Right hindlimb (tissue), 1 donor: Measurements from ENCODE around the gene GPRIN2.
A peak's percentile ranks its signal among the peaks of the same experiment; 100 is the strongest.

ENCODE experiments used
- DNase-seq: peaks from one replicate; pipeline ENCODE4 v3.0.0-alpha.2; 2018

The GPRIN2 gene

DNA sequence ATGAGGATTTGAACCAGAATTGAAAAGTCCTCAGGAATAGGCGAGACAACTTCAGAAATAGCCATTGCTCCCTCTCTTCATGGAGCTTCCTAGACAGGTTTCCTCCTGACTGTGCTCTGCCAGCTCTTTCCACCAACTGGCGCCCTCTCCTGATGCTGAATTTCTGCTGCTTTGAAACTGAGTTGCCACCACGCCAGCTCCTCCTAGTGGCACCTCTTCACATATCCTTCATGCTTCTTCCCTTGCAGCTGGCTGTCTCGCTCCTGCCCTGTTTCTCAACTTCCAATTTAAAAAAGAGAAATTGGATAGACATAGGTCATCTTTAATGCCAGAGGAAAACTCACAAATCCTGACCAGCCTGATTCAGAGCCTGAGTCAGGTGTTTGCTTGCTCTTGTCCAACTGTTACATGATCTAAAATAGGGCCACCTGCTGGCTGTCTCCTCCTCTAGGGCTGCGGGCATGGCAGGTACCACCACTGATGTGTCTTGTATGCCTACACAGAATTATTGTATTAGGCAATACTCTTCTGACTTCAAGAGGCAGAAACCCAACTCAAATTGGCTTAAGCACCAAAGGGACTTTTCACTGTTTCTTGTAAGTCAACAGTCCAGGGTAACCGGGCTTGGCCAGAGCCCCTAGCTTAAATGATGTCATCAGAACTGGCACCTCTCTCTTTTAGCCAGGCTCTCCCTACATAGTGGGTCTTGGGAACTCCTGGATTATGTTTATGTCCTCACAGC, 9.3 kb upstream of the GPRIN2 start:
- peak; percentile 72 for DNase-seq

DNA sequence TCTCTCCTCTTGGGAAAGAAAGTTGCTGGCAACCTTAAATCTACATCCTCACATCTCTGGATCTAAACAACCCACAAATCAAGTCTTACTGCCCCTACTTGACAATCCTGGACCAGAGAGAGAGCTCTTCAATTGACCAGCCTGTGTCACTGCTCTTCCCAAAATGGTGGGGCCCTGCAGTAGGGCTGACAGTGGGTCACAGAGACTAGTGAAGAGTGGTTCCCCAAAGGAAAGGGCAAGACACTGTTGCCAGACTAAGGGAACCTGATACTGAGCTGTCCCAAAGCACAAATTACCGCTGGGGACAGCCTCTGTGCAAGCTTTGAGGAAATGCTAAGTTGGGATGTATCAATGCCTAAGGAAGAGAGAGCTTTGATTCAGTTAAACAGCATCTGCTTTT, 4.5 kb upstream of the GPRIN2 start:
- no peak for DNase-seq

DNA sequence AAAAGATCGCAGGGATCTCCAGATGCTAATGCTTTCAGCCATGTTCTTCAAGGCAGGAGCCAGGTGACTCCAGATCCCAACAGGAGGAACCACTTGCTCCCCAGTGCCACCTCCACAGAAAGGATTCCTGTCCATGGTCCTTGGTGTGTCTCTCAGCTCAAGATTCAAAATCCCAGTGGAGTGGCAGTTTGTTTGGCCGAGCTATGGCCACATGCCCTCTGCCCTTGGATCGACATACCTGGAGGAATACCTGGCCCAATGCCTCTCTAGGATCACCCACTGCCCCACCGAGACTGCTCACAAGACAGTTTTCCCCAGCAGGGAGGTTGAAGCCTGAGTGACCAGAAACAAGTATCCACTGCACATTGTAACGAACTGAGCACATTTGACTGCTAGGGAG, 3.9 kb upstream of the GPRIN2 start:
- DNase-seq = peak; percentile 10

GRCh38 chr10:46559231-46559671, 2.8 kb upstream of the GPRIN2 start:
- DNase-seq = peak; percentile 12

DNA sequence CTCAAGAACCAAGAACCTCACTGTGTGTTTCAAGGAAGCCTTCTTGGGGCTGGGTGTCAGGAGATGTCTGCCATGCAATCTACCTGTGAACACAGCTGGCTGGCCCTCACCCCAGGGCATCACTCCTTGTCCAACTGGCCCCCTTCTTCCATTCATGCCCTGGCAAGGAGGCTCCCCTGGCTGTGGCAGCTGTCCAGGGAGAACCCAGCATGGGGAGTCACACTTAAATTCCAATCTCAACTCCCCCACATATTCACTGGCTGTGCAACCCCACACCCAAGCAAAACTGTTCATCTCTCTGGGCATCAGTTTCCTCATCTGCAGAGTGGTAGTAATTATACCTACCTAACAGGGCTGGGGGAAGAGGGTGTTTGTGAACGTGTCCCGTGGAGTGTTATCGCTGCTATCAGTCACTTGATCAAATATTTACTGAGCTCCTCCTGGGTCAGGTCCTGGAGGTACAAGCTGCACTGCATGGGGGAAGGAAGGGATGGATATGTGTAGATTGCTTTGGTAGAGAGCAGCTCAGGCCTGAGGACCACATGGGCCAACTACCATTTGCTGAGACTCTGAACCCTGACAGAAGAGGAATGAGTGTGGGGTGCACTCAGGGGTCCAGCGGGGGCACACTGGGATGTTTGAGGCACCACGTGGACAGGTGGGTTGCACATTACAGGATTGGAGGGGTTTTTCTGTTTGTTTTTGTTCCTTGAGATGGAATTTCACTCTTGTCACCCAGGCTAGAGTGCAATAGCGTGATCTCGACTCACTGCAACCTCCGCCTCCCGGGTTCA, 2.1 kb upstream of the GPRIN2 start:
- peak; percentile 14 for DNase-seq

- DNase-seq = no peak
Observed at GRCh38 chr10:46558122-46558391, 1.6 kb upstream of the GPRIN2 start.

DNA sequence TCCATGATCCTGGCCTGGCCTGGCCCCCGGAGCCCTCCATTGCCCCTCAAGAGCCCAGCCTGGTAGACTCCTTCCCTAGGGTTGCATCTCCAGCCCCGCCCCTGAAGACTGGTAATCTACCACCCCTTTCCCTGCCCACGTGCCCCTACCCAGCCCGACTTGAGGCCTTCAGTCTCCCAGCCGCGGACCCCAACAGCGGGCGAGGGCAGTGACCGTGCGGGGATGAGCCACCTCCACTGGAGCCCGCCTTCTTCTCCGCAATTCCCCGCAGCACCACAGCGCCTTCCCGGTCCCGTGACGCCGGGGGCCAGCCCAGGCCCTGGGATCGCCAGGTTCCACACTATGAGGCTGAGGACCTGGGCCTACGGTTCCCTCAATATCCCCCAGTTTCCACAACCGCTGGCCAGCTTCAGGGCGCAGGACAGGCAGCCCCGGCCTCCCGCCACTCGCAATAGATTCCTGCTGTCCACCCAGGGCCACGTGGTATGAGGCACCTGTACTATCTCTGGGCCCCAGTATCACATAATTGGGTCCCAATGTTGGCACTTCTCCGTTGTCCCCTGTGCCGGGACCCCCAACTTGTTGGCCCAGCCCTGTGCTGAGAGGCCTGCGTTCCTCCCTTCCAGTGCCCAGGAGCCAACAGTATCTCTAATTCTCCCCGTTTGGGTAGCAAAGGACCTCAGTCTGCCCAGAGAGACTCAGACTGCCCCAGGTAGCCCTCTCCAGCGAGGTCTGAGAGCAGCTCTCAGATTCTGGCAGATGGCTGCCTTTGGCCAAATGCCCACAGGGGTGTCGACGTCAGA, 1.1 kb upstream of the GPRIN2 start:
- DNase-seq = peak; percentile 30

- peak; percentile 57 for DNase-seq
Observed at GRCh38 chr10:46555713-46556514, 544 bp downstream of the GPRIN2 start.

DNA sequence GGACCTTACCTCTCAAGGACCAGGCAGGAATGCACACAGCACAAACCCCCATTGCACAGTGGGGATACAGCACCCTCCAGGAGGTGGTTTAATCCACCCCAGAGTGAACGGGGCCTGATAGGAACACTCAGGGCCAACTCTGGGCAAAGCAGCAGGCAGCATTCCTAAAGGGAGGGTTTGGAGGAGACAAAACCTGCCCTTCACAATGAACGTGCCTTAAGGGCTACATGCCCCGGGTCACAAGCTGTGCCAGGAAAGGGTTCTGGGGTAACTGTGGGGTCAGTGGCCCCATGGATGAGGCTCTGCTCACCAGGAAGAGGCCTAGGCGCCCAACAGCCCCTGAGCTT, 1.1 kb downstream of the GPRIN2 start:
- no peak for DNase-seq

DNA sequence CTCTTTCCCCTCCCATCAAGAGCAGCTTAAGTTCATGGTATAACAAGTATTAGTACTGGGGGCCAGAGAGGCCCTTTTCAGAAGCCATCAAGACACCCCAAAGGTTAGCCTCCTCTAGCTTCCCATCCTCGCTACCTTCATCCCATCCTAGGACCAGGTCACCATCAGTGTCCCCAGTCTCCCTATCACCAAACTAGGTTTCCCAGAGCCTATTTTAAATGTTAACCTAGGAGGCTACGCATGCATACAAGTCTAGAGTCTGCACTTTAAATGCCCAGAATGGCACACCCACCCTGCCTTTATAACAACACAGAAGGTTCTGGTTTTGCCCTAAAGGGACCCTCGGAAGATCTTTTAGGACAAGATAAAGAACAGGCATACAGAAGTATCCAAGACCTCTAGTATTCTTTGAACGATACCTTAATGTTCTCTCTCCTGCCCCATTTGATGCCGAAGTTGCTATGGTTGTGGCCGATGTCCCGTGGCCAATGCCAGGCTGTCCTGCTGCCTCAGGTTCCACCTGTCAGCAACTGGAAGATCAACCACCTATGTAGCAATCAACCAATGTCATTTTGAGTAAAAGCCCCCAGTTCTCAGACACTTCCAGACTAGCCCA, 2.2 kb downstream of the GPRIN2 start:
- DNase-seq = no peak

GRCh38 chr10:46553238-46554049, 3.0 kb downstream of the GPRIN2 start:
- peak; percentile 34 for DNase-seq

- peak; percentile 51 for DNase-seq
Observed at GRCh38 chr10:46552526-46553237, 3.8 kb downstream of the GPRIN2 start.

DNA sequence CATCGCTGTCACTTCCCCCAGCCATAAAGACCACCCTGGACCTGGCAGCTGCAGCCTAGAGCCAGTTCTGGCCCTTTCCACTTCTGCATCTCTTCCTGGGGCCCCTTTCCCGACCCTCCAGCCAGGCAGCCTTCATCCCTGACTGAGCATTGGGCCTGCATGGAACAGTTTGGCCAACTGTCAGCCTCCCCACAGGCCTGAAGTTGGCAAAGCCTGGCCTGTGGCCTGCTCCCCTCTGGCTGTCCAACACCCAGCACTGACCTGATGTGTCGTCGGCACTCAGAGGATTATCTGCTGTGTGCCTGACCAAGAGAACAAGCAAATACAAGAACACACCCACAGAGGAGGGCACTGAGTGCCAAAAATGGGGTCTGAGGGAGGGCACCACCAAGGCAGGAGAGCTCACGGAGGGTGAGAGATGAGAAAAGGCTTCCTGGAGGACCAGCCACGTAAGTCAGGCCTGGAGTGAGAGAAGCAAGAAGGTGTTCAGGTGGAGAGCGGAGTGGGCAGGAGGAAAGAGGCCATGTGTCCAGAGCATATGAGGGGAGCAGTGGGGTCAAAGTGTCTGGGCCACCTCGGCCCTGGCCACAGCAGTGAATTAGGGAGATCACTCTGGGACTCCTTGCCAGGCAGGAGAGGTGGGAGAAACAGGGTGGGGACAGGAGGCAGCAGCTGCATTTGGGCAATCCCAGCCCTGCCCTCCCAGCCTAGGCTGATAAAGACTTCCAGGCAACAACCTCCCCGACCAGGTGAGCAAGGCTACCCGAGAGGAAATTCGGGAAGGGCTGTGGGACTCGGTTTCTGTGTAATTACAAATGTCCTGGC, 4.5 kb downstream of the GPRIN2 start:
- peak; percentile 30 for DNase-seq

DNA sequence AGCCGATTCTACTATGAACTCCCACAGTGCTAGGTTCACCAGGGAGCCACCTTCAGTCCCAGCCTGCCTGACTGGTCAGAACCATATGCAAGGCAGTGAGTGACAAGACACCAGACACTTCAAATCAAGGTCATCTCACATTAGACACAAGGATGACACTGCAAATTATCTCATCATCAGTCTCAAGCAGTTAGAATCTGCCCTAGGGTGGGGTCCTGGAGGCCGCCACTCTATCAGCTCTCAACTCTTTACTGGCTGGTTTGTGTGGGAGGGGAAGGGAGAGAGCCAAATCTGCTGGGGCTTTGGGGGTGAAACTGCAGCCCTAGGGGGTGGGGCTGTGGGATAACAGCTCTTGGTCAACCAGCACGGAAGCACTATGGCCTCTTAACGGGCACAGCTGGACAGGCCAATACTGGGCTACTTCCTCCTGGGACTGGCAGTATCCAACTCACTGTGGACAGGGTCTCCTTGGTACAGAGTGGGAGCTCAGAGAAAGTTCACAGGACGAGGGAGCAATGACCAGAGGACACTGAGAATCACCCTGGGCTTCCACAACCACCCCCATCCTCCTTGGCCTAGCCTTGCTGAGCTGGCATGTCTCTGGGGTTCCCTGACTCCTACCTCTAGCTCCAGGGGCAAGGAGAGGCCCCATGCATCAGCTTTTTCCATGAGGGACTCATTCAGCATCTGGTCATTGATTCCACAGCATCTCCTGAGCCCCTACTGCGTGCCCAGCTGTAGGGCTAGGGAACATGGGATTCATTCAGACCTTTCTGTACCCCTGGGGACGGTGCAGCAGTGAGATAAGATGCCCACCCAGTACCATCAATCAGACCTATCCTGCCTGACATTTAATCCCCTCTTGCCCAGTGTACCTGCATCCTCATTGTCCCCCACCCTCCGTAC, 5.4 kb downstream of the GPRIN2 start:
- peak; percentile 17 for DNase-seq

- peak; percentile 25 for DNase-seq
Observed at GRCh38 chr10:46550076-46550790, 6.2 kb downstream of the GPRIN2 start.

DNA sequence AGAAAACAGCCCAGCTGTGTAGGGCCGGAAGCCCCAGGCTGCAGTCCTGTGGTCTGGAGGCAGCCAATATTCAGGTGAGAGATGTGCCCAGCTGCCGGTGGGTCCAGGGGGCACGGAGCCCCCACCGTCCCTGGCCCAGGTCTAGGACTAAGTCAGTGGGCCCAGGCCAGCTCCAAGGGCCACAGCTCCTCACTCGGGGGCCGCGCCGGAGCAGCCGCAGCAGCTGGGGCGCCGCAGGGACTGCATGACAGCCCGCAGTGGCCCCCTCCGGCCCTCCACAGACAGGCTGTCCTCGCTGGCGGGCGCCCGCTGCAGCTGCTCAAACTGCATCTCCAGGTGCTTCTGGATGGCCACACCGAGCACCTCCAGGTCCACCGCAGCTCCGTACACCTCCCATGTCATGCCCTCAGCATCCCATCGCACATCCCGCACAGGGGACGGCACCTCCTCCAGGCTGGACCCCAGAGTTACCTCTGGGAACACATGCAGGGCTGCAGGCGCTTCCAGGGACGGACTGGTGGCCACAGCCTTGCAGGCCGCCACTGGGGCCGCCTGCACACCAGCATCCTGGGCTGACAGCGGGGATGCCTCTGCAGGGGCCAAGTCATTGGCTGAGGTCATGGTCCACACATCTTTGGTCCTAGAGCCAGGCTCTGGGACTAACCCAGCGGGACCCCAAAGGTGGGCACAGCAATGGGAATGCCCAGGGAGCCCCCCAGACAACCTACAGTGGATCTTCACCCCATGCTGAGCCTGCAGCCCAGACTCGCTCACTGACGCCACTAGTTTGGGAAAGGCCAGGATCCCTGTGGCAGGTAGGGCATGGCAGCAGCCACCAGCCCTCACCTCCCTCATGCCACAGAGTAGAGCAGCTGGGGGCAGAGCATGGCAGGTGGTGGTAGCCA, 7.0 kb downstream of the GPRIN2 start:
- peak; percentile 22 for DNase-seq

- DNase-seq = peak; percentile 14
Observed at GRCh38 chr10:46548498-46549090, 7.9 kb downstream of the GPRIN2 start.
